GM18519 (cell line): Measurements from ENCODE around the gene SP2.
A peak's percentile ranks its signal among the peaks of the same experiment; 100 is the strongest.

Experiments used
- ATAC-seq: cut with Tn5 transposase; IDR thresholded peaks from one replicate; pipeline ENCODE4 v1.9.1; 2021; ENCODE audit warnings: mild to moderate bottlenecking, moderate library complexity; ENCODE audit not compliant: unreplicated experiment, low FRiP score

The SP2 gene

GRCh38 chr17:47969930-47970724, 74.1 kb downstream of the SP2 start:
- ATAC-seq = no peak

GRCh38 chr17:47970725-47971499, 74.9 kb downstream of the SP2 start, which contains the start of gene CDK5RAP3:
Gene CDK5RAP3 (plus strand): TSS chr17:47971113. CDS start chr17:47971147, 34 bp downstream.
- ATAC-seq = peak; percentile 89

GRCh38 chr17:47973541-47973940, 77.5 kb downstream of the SP2 start:
- no peak for ATAC-seq

GRCh38 chr17:47975189-47975822, 79.3 kb downstream of the SP2 start:
- ATAC-seq = no peak

- ATAC-seq = no peak
Observed at GRCh38 chr17:47975823-47976205, 79.8 kb downstream of the SP2 start.

- ATAC-seq = no peak
Observed at GRCh38 chr17:47978324-47978723, 82.3 kb downstream of the SP2 start.
